HG03175 (cell line): ENCODE measurements around the gene IL7R.
"Not testable (repeated sequence)": the region's sequence is repeated elsewhere in the genome, so short reads cannot be mapped to it uniquely, and the experiment has no call there.

ENCODE experiments used
- ATAC-seq: cut with Tn5 transposase; IDR thresholded peaks from one replicate; pipeline ENCODE4 v1.9.1; 2021; ENCODE audit warnings: mild to moderate bottlenecking, moderate library complexity; ENCODE audit not compliant: unreplicated experiment

Gene IL7R

DNA sequence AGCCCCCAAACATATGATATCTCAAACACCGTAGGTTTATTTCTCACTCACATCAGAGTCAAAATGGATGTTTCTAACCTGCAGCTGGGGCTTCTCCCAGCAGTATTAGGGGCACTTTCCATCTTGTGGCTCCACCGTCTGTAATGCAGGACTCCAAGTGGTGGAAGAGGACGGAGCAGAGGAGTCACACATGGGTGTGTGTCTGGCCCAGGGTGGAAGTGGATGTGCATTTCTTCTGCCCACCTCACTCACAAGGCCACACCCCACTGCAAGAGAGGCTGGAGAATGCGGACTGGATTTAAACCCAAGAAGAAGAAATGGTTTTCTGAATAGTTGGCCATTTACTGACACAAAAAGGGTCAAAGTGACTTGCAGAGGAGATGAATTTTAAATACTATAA is 13.9 kb downstream of the IL7R start:
- no peak for ATAC-seq

- ATAC-seq: no peak
Measured at GRCh38 chr5:35876454-35876853, 19.8 kb downstream of the IL7R start.

GRCh38 chr5:35876922-35877321 is 20.2 kb downstream of the IL7R start:
- no peak for ATAC-seq

DNA sequence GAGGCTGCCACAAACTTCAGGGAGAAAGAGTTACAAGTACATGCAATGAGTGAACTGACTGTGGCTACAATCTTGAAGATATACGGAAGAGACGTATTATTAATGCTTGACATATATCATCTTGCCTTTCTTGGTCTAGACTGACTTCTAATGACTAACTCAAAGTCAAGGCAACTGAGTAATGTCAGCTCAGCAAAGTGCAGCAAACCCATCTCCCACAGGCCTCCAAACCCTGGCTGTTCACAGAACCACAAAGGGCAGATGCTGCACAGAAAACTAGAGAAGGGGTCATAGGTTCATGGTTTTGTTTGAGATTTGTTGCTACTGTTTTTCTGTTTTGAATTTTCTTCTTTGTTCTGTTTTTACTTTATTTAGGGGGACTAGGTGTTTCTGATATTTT is 21.0 kb downstream of the IL7R start:
- ATAC-seq: no peak

GRCh38 chr5:35878079-35878478 is 21.4 kb downstream of the IL7R start:
- ATAC-seq: no peak

DNA sequence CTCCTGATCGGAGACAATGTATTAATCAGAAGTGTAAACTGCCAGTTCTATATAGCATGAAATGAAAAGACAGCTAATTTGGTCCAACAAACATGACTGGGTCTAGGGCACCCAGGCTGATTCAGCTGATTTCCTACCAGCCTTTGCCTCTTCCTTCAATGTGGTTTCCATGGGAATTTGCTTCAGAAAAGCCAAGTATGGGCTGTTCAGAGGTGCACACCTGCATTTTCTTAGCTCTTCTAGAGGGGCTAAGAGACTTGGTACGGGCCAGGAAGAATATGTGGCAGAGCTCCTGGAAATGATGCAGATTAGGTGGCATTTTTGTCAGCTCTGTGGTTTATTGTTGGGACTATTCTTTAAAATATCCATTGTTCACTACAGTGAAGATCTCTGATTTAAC is 22.4 kb downstream of the IL7R start:
- no peak for ATAC-seq

- no peak for ATAC-seq
Measured at GRCh38 chr5:35879649-35880048, 23.0 kb downstream of the IL7R start.

DNA sequence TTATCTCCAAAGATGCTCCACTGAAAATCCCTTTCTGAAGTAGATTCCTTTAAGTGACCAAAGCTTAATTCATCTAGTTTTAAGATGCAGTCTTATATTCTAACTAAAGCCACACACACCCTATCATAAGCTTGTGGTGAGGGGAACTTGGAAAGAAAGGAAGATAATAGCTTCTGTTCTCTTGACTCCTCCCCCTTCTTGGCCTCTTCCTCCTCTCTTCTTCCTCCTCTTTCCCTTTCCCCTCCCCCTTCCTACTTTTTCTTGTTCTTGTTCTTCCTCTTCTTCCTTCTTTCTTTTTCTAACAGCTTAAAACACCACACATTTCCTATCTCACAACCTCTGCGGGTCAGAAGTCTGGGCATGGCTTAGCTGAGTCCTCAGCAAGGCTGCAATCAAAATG is 23.5 kb downstream of the IL7R start:
- ATAC-seq: no peak

GRCh38 chr5:35881758-35882157 is 25.1 kb downstream of the IL7R start:
- no peak for ATAC-seq

DNA sequence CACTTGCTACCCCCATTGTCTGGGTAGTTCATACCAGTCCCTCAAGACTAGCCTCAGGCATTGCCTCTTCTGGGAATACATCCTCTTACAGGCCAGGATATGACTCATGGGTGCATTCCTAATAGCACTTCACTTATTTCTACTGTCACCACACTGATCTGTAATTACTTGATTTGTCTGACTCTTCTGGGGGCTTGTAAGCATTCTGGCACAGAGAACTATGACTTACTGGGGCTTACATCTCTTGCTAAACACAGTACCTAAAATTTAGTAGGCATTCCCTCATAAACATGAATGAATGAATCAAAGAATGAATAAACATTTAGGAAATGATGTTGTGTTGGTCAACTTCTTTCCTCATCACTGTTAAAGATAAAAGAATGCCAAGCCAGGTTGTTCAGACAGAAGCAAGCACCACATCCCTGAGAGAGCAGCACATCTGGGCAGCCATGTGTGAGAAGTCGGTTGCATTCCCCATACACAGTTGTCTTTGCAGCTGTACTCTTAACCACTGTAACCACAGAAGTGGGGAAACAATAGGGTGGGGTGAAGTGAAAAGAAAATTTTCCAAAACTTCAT is 27.6 kb downstream of the IL7R start:
- no peak for ATAC-seq

DNA sequence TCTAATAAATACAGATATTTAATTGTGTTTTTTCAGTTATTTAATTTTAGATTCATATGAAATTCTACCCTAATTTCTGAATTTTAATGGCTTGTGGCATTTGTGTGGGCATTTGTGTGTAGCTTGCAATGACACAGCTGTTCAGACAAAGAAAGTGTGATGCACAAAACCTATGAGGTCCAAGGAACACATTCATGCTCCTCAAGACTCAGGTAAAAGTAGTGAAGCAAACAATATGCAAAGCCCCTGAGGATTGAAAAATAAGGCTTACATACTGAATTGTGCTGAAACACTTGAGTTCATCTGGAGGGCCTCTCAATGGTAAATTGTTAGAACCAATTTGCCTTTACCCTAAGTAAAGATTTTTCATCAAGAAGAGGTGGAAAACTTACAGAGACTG is 28.1 kb downstream of the IL7R start:
- no peak for ATAC-seq

DNA sequence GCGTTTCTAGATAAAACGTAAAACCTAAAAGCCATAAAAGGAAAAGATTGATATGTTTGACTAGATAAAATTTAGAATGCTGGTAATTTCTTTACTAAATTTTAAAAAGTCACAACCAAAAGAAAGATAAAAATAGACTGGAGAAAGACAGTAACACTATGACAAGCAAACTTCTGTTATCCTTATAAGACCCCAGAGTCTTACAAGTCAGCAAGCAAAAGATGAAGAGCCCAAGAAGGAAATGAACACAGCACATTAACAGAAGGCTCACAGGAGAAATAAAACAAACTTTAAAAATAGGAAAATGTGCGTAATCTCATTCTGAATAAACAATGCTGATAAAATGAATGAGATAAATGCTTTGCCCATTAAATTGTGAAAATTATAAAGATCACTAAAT is 29.7 kb downstream of the IL7R start:
- no peak for ATAC-seq

GRCh38 chr5:35887321-35888100 is 30.8 kb downstream of the IL7R start:
- no peak for ATAC-seq

- ATAC-seq: no peak
Measured at GRCh38 chr5:35890021-35891020, 33.6 kb downstream of the IL7R start.

DNA sequence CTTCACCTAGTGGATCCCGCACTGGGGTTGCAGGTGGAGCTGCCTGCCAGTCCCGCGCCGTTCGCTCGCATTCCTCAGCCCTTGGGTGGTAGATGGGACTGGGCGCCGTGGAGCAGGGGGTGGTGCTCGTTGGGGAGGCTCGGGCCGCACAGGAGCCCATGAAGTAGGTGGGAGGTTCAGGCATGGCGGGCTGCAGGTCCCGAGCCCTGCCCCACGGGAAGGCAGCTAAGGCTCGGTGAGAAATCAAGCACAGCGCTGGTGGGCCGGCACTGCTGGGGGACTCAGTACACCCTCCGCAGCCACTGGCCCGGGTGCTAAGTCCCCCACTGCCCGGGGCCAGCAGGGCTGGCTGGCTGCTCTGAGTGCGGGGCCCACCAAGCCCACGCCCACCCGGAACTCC is 36.1 kb downstream of the IL7R start:
- not testable (repeated sequence) for ATAC-seq

- no peak for ATAC-seq
Measured at GRCh38 chr5:35894131-35894530, 37.4 kb downstream of the IL7R start.

DNA sequence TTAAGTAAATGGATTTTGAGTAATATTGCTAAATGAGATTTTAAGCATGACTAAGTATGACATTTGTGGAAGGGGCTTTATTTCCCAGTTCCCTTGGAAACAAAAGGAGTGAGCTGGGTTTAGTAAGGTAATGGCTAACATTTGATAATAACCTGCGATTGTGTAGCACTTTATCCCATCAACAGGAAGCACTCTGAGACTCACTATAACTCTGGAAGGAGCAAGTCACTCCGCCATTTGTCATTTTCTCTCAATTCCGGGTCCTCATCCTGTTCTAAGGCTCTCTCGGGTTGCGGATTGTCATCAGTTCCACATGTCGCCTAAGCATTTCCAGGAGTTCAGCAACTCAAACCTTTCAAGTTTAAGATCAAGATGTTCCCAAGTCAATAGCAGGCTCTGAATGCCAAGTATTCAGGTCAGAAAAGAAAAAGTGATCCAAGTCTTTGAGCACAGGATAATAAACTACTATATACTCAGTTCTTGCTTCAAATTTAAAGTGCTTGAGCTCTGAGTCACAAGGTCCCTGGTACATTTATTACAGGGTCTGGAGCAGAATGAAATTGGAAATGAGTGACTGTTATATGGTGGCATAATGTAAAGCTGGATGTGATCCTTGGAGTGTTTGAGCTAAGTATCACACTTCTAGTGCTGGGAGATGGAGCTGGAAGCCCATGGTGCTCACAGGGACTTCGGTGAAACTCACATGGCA is 42.4 kb downstream of the IL7R start:
- no peak for ATAC-seq

- no peak for ATAC-seq
Measured at GRCh38 chr5:35899800-35900199, 43.1 kb downstream of the IL7R start.

DNA sequence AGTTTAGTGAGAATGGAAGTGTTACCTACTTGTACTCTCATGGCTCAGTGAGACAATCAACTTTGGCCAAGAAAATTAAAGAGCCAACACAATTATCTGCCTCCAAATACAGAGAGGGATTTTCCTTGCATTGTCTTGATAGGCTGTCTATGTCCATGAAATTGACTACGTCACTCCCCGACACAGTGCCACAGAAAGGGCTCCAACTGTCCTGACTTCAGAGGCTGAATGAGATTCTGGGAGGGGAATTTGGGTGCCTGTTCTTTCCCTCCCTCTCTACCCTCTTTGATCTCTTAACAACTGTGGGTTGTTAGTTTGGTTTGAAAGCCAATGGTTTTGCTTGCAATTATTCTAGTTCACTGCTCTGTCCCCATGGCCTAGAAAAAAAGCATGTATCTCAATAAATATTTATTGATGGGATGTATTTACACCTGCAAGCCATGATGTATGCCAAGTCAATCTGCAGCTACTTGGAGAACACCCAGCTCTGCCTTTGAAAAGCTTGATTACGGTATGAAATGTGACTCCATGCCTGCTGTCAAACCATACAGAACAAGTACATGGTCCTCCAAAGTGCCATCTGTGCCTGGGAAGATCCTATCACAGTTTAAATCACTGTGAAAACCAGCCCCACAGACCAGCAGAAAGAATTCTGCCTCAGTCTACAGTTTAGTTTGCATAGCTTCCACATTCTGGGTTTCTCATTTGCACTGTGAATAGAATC is 44.4 kb downstream of the IL7R start:
- no peak for ATAC-seq

DNA sequence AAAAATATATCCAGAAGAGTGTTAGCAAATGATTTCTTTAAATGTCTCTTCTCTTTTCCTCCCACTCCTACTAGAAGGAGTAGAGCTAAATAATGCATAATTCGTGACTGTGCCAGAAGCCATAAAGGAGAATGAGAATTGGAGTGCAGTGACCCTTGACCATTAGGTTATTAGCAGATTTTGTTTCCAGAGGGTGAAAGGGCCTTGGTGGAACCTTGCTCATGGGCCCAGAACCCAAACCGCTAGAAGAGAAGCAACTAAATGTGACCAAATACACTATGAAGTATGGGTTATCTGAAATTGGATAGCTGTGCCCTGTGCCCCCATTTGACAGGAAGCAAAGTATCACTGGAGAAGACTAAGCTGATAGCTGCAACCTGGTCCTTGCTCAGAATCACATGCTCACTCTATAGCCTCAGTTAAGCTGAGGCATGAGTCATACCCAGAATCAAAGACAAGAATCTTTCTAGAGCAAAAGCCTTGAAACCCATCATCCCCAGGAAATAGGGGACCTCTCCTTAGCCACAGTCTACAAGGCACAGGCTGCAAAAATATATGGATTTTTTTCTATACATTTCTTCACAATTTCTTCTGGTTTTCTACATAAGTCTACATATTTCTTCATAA is 45.5 kb downstream of the IL7R start:
- peak; percentile 65 for ATAC-seq
